Body of pancreas (tissue), 4 donors: Measurements from ENCODE around the gene CAMK2G. TPM values are rescaled to one million over a fixed set of nuclear protein-coding genes. Genes with fewer than 3 reads are reported as not detected.

Source experiments
- ATAC-seq: fragments of 150-250 bp; one replicate; pipeline ENCODE4 v1.9.1; 2016
- DNase-seq, 4 donors: peaks; one replicate each; pipeline ENCODE4 v3.0.0-alpha.2; 2019
- H3K27ac ChIP-seq, 4 donors: fragments of 200-600 bp; sonication (generic); 1 replicate in 3 of 4; 2 replicates in 1 of 4; pipeline versions ENCODE4 v1.5.1 to v1.6.1; 2016 to 2019; ENCODE audit warnings: mild to moderate bottlenecking in 1 of 4, mixed read lengths in 1 of 4, moderate library complexity in 1 of 4
- H3K27me3 ChIP-seq, 2 donors: fragments of 200-600 bp; sonication (generic); one replicate each; pipeline ENCODE4 v1.6.0; 2016; ENCODE audit warnings: mild to moderate bottlenecking in 1 of 2
- H3K36me3 ChIP-seq, 2 donors: fragments of 200-600 bp; sonication (generic); replicated peaks in 1 of 2; 2 replicates each; pipeline ENCODE4 v1.5.1; 2016; ENCODE audit warnings: low read depth in 2 of 2; ENCODE audit not compliant: insufficient read depth in 1 of 2
- H3K4me1 ChIP-seq: fragments of 200-600 bp; sonication (generic); one replicate; pipeline ENCODE4 v1.6.0; 2016
- H3K4me3 ChIP-seq, 2 donors: fragments of 200-600 bp; sonication (generic); 1 replicate in 1 of 2; 2 replicates in 1 of 2; pipeline ENCODE4 v1.5.1; 2016 to 2019
- H3K9me3 ChIP-seq, 3 donors: fragments of 200-600 bp; sonication (generic); 1 replicate in 2 of 3; 2 replicates in 1 of 3; pipeline ENCODE4 v1.5.1; 2016
- POLR2A ChIP-seq, 3 donors: fragments of 450-650 bp; IDR thresholded peaks; one replicate each; pipeline ENCODE4 v1.6.1; 2016; ENCODE audit warnings: antibody characterized with exemption in 3 of 3, mild to moderate bottlenecking in 2 of 3
- WGBS, 2 donors: methylation state at CpG; one replicate each; pipeline ENCODE4 v1.1.5; 2017; 5-methylcytosine and 5-hydroxymethylcytosine counted together
- intact Hi-C: fragments of 100-400 bp; cut with DNase I; formaldehyde crosslinking; loops from one replicate; pipeline ENCODE4 v1.15.1; 2023
- small RNA-seq: library from RNA; depleted of rRNA; stranded (forward); fragments of <200 nt; gene quantifications from one replicate; pipeline ENCODE3, GENCODE V24; 2016
- total RNA-seq, 2 donors: library from RNA; depleted of rRNA; stranded (reverse); fragments of >200 nt; gene quantifications; one replicate each; pipeline ENCODE4 v1.1.0, GENCODE V29; 2016
- TF ChIP-seq, protein P1 (sequence below), 7 experiments: fragments of 450-650 bp in 4 of 7; fragments of 200-600 bp in 3 of 7; sonication (generic) in 3 of 7; IDR thresholded peaks; one replicate each; pipeline ENCODE4 v1.5.1; 2016 to 2019; ENCODE audit warnings: antibody characterized with exemption in 7 of 7

Gene CAMK2G
- total RNA-seq, 2 donors from 2014 or later = 14.8 to 17.4 TPM

DNA sequence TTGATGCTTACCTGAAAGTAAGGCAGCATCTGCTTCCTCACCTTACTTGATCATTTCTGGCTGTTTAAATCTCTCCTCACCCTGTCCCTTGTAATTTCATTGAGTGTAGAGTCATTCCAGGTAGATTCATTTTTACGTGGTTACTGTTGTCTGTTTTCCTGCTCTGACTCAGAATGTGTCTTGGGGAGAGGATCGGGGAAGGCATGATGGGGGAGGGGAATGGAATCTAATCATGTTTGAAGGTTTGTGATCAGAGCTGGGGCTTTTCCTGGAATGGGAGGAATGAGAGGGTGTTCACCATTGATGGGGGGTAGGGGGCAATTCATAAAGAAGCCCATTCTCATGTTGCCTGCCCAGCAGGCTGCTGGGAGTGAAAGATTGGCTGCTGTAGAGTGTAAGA is 111.4 kb downstream of the CAMK2G start:
- H3K4me1 ChIP-seq = no peaks in the 10 kb centered on the region
- DNase-seq (no peak), ATAC-seq (no peak)
- 73 to 82% methylated on average over 2 of the region's 2 CpGs for WGBS, 2 donors
- H3K4me3 ChIP-seq = no peak overlapping the region
- H3K27me3 ChIP-seq = no peaks in the 10 kb centered on the region
- intact Hi-C loops = no loop called here
- no peaks in the 10 kb centered on the region for H3K9me3 ChIP-seq
- H3K36me3 ChIP-seq = peaks cover 19 to 61% of the 10 kb centered on the region in 2 donors
- no peak overlapping the region for H3K27ac ChIP-seq
- no peak for TF ChIP-seq POLR2A (IDR thresholded peaks at IDR 0.05)
- TF ChIP-seq, protein P1, sequence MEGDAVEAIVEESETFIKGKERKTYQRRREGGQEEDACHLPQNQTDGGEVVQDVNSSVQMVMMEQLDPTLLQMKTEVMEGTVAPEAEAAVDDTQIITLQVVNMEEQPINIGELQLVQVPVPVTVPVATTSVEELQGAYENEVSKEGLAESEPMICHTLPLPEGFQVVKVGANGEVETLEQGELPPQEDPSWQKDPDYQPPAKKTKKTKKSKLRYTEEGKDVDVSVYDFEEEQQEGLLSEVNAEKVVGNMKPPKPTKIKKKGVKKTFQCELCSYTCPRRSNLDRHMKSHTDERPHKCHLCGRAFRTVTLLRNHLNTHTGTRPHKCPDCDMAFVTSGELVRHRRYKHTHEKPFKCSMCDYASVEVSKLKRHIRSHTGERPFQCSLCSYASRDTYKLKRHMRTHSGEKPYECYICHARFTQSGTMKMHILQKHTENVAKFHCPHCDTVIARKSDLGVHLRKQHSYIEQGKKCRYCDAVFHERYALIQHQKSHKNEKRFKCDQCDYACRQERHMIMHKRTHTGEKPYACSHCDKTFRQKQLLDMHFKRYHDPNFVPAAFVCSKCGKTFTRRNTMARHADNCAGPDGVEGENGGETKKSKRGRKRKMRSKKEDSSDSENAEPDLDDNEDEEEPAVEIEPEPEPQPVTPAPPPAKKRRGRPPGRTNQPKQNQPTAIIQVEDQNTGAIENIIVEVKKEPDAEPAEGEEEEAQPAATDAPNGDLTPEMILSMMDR (IDR thresholded peaks at IDR 0.05) = no peak

Small RNAs within 50 kb of the gene (small RNA-seq; reads per million reads assigned to genes)
- gene AC022400.9 (not detected), gene ZSWIM8-AS1 (not detected)

Other genes starting within 250 kb of the CAMK2G start
- gene MYOZ1, start 233.1 kb downstream of the CAMK2G start, total RNA-seq = not detected
- gene SYNPO2L, start 218.5 kb downstream of the CAMK2G start, total RNA-seq = not detected
- 10 to 100 TPM; 13.5 to 25.1 TPM for gene AGAP5, start 176.4 kb downstream of the CAMK2G start, total RNA-seq
- gene SEC24C, start 130.2 kb downstream of the CAMK2G start, total RNA-seq = 10 to 100 TPM; 29.1 to 30.3 TPM
- 10 to 100 TPM in 1 of 2 donors, 1 to 10 TPM in 1; 9.3 to 15.8 TPM for gene CHCHD1, start 92.5 kb downstream of the CAMK2G start, total RNA-seq
- 10 to 100 TPM; 34.5 to 70.9 TPM for gene ZSWIM8, start 88.9 kb downstream of the CAMK2G start, total RNA-seq
- 10 to 100 TPM; 21.1 to 25.4 TPM for gene NDST2, start 63.0 kb downstream of the CAMK2G start, total RNA-seq
- gene PLAU, start 36.6 kb upstream of the CAMK2G start, total RNA-seq = 1 to 10 TPM; 1.6 to 4.3 TPM
- 10 to 100 TPM; 24.4 to 31.6 TPM for gene VCL, start 123.6 kb upstream of the CAMK2G start, total RNA-seq